ENCODE results near the gene HAGH.
"Not testable (repeated sequence)": the region's sequence is repeated elsewhere in the genome, so short reads cannot be mapped to it uniquely, and the experiment has no call there.

Gene HAGH

GRCh38 chr16:1826691-1827573, at the start of gene HAGH, which contains the start of gene FAHD1:
HAGH (minus strand) TSS chr16:1826825; CDS start chr16:1826787, 38 bp downstream.
FAHD1 (plus strand) TSS chr16:1827206; CDS start chr16:1827239, 33 bp downstream.
- DNase-seq, result peak; percentile 96

- not testable (repeated sequence) for DNase-seq
Observed at GRCh38 chr16:1876066-1876465, 49.4 kb upstream of the HAGH start.

DNA sequence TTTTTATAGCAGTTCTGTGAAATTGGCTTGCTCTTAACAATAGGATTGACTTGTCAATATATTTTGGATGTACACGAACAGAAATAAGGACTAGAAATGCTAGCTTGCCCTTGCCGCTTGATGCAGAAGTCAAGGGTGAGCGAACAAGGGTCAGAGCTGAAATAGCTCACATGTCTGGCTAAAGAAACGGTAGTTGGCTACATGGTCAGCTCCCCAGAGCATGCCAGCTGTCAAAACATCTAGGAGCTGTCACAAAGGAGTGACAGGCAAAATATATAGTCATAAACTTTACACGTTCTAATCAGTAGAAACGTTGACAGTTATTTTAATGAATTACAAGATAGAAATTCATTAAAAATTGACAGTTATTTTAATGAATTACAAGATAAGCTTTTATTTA, 48.2 kb upstream of the HAGH start:
- DNase-seq, result peak; percentile 12

GRCh38 chr16:1871974-1872635, 45.5 kb upstream of the HAGH start, which contains the start of gene MEIOB:
MEIOB (minus strand) TSS chr16:1872164; CDS start chr16:1868175, 3,989 bp downstream.
- DNase-seq, result peak; percentile 55

- DNase-seq, result peak; percentile 17
Observed at GRCh38 chr16:1870365-1871082, 43.9 kb upstream of the HAGH start.

GRCh38 chr16:1865902-1866690, 39.5 kb upstream of the HAGH start:
- DNase-seq, result no peak

DNA sequence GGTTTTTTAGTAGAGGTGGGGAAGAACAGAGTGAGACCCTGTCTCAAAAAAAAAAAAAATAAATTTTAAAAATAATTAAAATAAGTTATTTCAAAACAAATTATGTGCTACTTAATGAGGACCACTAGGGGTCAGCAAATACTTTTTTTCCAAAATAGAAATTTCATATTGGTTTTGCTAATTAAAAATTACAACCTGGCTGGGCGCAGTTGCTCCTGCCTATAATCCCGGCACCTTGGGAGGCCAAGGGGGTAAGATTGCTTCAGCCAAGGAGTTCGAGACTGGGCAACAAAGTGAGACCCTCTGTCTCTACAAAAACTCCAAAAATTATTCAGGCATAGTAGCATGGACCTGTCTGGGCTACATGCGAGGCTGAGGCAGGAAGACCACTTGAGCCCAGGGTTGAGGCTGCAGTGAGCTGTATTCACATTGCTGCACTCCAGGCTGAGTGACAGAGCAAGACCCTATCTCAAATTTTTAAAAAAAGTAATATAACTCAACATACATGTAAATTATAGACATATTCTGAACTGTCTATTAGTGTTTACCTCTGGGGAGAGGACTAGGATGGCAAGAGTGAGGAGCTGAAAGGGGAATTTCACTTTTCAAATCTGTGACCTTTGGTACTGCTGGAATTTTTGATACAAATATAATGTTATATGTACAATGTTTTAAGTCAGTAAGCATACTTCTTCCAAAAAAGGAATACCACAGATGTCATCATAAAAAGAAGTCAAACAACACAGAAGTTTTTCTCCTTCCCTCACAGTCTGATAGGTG, 37.2 kb upstream of the HAGH start:
- peak; percentile 66 for DNase-seq

DNA sequence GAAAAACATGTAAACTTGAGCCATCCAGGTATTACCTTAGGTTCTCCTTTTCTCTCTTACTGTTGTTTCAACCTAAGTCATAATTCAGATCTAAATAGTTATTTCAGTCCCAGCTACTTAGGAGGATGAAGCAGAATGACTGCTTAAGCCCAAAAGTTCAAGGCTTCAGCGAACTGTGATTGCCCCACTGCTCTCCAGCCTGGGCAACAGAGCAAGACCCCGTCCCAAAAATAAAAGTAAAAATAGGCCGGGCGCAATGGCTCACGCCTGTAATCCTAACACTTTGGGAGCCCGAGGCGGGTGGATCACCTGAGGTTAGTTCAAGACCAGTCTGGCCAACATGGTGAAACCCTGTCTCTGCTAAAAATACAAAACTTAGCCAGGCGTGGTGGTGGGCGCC, 35.8 kb upstream of the HAGH start:
- DNase-seq, result no peak

DNA sequence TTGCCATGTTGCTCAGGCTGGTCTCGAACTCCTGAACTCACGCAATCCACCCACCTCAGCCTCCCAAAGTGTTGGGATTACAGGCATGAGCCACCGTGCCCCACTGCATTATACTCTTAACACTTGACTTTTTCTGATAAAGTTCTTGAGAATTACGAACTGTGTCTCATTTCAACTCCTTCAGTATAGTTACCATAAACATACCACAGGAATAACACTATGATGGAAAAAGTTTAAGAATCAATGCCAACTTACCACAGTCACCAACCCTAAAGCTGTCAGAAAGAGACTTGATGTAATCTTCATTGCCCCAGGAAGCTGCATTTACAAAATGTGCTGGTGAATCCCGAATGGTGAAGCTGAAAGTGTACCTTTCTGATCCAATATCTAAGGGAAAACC, 35.1 kb upstream of the HAGH start:
- DNase-seq, result no peak

- peak; percentile 85 for DNase-seq
Observed at GRCh38 chr16:1859650-1860049, 33.0 kb upstream of the HAGH start.

DNA sequence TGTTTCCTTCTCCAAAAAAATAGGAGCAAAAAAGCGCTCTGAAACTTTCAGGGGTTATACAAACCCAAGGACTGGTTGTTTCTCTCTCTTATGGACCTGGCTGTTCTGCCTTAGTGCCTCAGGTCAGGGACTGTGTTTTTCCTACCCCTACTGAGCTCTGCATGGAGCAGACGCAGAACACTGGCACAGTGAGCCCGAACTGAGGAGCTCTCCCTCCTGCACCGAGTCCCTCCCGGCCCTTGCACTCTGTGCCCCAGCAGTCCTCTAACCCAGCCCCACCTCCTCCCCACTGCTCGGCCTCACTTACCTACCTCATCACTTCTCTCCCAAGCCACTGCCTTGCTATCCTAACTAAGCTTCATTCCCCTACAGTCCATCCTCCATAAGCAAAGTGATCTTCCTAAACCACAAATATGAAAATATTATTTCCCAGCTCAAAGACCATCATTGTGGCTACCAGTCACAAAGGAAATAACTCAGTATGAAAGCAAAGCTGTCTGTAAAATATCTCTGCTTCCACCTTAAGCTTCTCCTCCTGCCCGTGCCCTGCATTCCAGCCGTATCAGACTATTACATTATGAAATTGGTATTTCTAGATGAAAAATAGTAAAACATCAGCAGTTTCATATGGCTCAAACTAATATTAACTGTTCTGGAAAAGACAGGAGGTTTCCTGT, 31.7 kb upstream of the HAGH start:
- DNase-seq, result peak; percentile 70

GRCh38 chr16:1857433-1858097, 30.9 kb upstream of the HAGH start:
- DNase-seq, result no peak

DNA sequence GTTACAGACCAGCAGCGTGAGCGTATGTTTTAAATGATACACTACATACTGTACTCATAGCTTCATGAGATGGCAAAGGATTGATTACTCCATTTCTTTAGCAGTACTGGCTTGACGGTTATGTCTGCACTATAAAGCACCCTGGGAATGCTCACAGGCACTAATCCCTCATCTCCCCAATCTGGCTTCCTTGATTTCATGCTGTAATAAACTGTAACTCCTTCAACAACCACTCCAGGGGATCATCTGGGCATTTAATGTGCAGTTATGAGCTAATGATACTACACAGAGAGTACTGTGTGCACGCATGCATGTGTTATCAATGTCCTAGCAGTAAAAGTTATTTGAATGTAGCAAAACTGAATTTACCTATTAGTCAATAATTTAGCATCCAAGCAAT, 25.2 kb upstream of the HAGH start:
- DNase-seq, result no peak

DNA sequence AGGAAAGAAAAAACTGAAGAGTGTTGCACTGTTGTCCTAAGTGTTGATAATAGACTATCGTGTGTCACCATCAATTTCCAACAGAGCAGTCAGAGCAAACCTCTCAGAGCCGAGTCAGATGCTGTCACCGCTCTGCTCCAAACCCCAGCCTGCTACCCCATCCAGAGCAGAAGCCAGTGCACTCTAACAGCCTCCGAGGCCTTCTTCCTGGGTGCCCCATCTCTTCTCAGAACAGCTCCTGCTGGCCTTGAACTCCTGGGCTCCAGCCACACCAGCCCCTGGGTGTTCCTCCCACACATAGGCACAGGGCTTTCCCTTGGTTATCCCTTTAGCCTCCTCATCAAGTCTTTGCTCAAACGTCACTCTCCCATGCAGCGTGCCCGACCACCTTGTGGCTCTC, 24.4 kb upstream of the HAGH start:
- DNase-seq, result no peak

GRCh38 chr16:1846416-1846815, 19.8 kb upstream of the HAGH start:
- no peak for DNase-seq

GRCh38 chr16:1845985-1846384, 19.4 kb upstream of the HAGH start:
- no peak for DNase-seq

GRCh38 chr16:1839554-1839953, 12.9 kb upstream of the HAGH start:
- DNase-seq, result no peak

- DNase-seq, result no peak
Observed at GRCh38 chr16:1834096-1834495, 7.5 kb upstream of the HAGH start.

DNA sequence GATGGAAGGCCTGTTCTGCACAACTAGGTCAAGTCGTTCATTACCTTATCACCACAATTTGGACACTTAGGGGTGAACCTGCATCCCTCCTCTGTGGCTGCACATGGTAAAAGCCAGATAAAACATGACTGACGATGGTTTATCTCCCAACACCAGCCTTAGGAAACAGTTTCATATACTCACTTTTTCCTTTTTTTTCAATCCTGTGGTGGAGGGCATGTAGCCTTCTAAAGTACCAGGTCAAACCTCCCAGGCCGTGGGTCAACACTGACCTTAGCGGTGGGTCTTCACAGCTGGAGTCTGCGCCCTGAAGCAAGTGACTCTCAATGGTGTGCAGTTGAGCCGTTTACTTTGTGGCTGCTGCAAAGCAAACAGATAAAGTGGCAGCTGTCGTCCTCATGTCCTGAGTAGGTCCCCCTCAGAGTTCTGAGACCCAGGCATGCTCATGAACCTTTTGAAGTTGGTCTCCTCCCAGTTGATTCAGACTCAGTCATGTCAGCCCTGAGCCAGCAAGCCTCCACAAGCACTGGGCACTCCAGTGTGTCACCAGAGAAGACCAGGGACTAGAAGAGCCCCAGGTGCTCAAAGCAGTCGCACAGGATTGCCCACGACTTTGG, 6.3 kb upstream of the HAGH start:
- DNase-seq, result peak; percentile 80
